Neural cell (in vitro differentiated cells): ENCODE results near the gene MYBPHL.

Experiments used
- MXI1 ChIP-seq: fragments of 450-650 bp; conservative IDR thresholded peaks from 2 replicates; pipeline ENCODE4 v1.6.1; 2014; ENCODE audit warnings: antibody characterized with exemption, mild to moderate bottlenecking; ENCODE audit not compliant: poor library complexity, severe bottlenecking
- SMC3 ChIP-seq: fragments of 450-650 bp; conservative IDR thresholded peaks from 2 replicates; pipeline ENCODE4 v1.6.1; 2014; ENCODE audit warnings: antibody characterized with exemption, mild to moderate bottlenecking, moderate library complexity; ENCODE audit not compliant: poor library complexity

DNA sequence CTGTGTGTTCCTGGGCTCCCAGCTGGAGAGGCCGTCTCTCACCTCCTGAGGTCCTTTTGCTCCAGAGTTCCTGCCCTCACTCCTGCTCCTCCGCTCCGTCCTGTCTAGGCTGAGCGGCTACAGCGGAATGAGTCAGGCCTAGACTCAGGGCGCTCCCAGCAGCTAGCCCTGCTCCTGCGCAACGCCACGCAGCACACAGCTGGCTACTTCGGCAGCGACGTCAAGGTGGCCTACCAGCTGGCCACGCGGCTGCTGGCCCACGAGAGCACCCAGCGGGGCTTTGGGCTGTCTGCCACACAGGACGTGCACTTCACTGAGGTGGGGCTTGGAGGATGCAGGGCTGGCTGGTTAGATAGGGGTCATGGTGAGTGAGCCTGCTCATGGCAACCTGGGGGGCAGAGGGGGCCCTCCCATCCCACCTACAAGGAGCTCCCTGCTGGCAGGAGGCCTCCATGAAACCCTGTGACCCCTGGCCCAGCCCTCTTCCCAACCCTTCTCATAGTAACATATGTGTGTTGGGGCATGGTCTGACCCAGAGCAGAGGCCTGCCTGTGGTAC, 39.0 kb downstream of the MYBPHL start:
- TF ChIP-seq MXI1 (no peak), SMC3 (no peak)
